K562 (cell line): ENCODE measurements around the gene TUBA4B. TPM values are rescaled to one million over a fixed set of nuclear protein-coding genes. Genes with fewer than 3 reads are reported as not detected.
A peak's percentile ranks its signal among the peaks of the same experiment; 100 is the strongest.

ENCODE experiments used
- ARID1B ChIP-seq: fragments of 450-650 bp; IDR thresholded peaks from 2 replicates; pipeline ENCODE4 v1.6.1; 2016; ENCODE audit warnings: antibody characterized with exemption, mild to moderate bottlenecking, inconsistent platforms
- ARID2 ChIP-seq: fragments of 450-650 bp; IDR thresholded peaks from 2 replicates; pipeline ENCODE4 v1.6.1; 2017; ENCODE audit warnings: antibody characterized with exemption, mild to moderate bottlenecking
- BRCA1 ChIP-seq, 2 experiments: fragments of 450-650 bp in 1 of 2; sonication (generic) in 1 of 2; formaldehyde crosslinking in 1 of 2; IDR thresholded peaks; 2 replicates each; pipeline versions ENCODE4 v1.5.0 to v1.6.1; 2017 to 2020; ENCODE audit warnings: mild to moderate bottlenecking in 1 of 2, missing genetic modification reagents in 1 of 2
- CEBPZ ChIP-seq: fragments of 150-350 bp; IDR thresholded peaks from 2 replicates; pipeline ENCODE4 v1.6.1; 2014; ENCODE audit warnings: low read depth, mild to moderate bottlenecking, low read length, borderline replicate concordance
- CLOCK ChIP-seq: fragments of 250-450 bp; sonication (Bioruptor Pico); IDR thresholded peaks from 2 replicates; pipeline ENCODE4 v1.4.0; 2020; ENCODE audit warnings: mild to moderate bottlenecking, moderate library complexity, borderline replicate concordance
- HCFC1 ChIP-seq: IDR thresholded peaks from 2 replicates; pipeline ENCODE4 v1.6.1; 2012; ENCODE audit warnings: low read depth, low read length, improper control_type of control experiment
- KDM5B ChIP-seq: fragments of 200-600 bp; sonication (generic); IDR thresholded peaks from 2 replicates; pipeline ENCODE4 v1.6.1; 2012; ENCODE audit warnings: low read depth, mild to moderate bottlenecking, moderate library complexity, low read length, control low read depth, inconsistent platforms; ENCODE audit not compliant: insufficient replicate concordance
- MCM7 ChIP-seq, 2 experiments: fragments of 450-650 bp; IDR thresholded peaks; 2 replicates each; pipeline ENCODE4 v1.6.1; 2016 to 2018
- NRF1 ChIP-seq, 2 experiments: fragments of 450-650 bp; IDR thresholded peaks in 1 of 2; conservative IDR thresholded peaks in 1 of 2; 2 replicates each; pipeline ENCODE4 v1.6.1; 2014; ENCODE audit warnings: mild to moderate bottlenecking in 2 of 2
- SIN3A ChIP-seq, 2 experiments: fragments of 150-350 bp in 1 of 2; IDR thresholded peaks; 2 replicates each; pipeline ENCODE4 v1.6.1; 2011 to 2016; ENCODE audit warnings: borderline replicate concordance in 2 of 2, low read depth in 2 of 2, low read length in 2 of 2, mild to moderate bottlenecking in 2 of 2, moderate library complexity in 2 of 2; ENCODE audit not compliant: control insufficient read depth in 1 of 2
- SLC30A9 ChIP-seq: fragments of 250-450 bp; sonication (Bioruptor Pico); IDR thresholded peaks from 2 replicates; pipeline ENCODE4 v1.8.0; 2022; ENCODE audit warnings: mild to moderate bottlenecking, moderate library complexity
- SREBF2 ChIP-seq: sonication (generic); formaldehyde crosslinking; IDR thresholded peaks from 2 replicates; pipeline ENCODE4 v1.4.0; 2020; ENCODE audit warnings: mild to moderate bottlenecking, missing genetic modification reagents
- SRSF3 ChIP-seq: fragments of 200-400 bp; formaldehyde crosslinking; IDR thresholded peaks from 2 replicates; pipeline ENCODE4 v1.6.1; 2016; ENCODE audit warnings: mild to moderate bottlenecking, low read length, moderate library complexity; ENCODE audit not compliant: insufficient read depth
- WHSC1 ChIP-seq: IDR thresholded peaks from one replicate; pipeline ENCODE4 v1.6.1; 2012; ENCODE audit warnings: low read length, control low read depth, inconsistent platforms
- ZBTB34 ChIP-seq: fragments of 250-450 bp; sonication (Bioruptor Pico); IDR thresholded peaks from 2 replicates; pipeline ENCODE4 v1.8.0; 2021; ENCODE audit warnings: mild to moderate bottlenecking, moderate library complexity
- ZFP36 ChIP-seq: fragments of 150-350 bp; IDR thresholded peaks from 2 replicates; pipeline ENCODE4 v1.6.1; 2018; ENCODE audit warnings: low read length, low read depth; ENCODE audit not compliant: partially characterized antibody
- ZNF197 ChIP-seq: fragments of 200-800 bp; sonication (Bioruptor generic); IDR thresholded peaks from 2 replicates; pipeline ENCODE4 v1.6.1; 2016; ENCODE audit warnings: low read depth, missing genetic modification characterization, missing compliant biosample characterization
- ZNF57 ChIP-seq: fragments of 450-650 bp; formaldehyde crosslinking; IDR thresholded peaks from 2 replicates; pipeline ENCODE4 v1.4.0; 2020; ENCODE audit warnings: mild to moderate bottlenecking, moderate library complexity
- ZNF780A ChIP-seq: fragments of 250-450 bp; sonication (Bioruptor Pico); IDR thresholded peaks from 2 replicates; pipeline ENCODE4 v1.5.0; 2021; ENCODE audit warnings: mild to moderate bottlenecking
- ZSCAN29 ChIP-seq: fragments of 450-650 bp; IDR thresholded peaks from 2 replicates; pipeline ENCODE4 v1.6.1; 2017
- polyA plus RNA-seq, 8 experiments: library from polyadenylated mRNA; depleted of rRNA in 4 of 8; stranded (reverse) in 5 of 8; unstranded in 3 of 8; fragments of >200 nt; fragmentation: Nextera tagmentation in 2 of 8; fragmentation: Illumina TruSeq in 1 of 8; extraction: Ambion mirVana in 2 of 8; extraction: Trizol in 1 of 8; gene quantifications; 2 replicates each; pipeline versions ENCODE4 v1.2.1 to v1.2.3, GENCODE V29; 2011 to 2014; ENCODE audit warnings: inconsistent platforms in 1 of 8, missing spikeins in 1 of 8
- total RNA-seq, 7 experiments: library from RNA; depleted of rRNA in 6 of 7; stranded (reverse); fragments of >200 nt in 6 of 7; fragmentation: Illumina TruSeq in 2 of 7; extraction: Trizol in 2 of 7; gene quantifications; 2 replicates each; pipeline versions ENCODE4 v1.2.1 to v1.2.3, GENCODE V29; 2011 to 2021; ENCODE audit warnings: low replicate concordance in 1 of 7

Gene TUBA4B
- total and polyA plus RNA-seq, 9 of the 15 experiments (the other 6 are each of a cell fraction or from before 2014, with no cell fraction given): 0.04 TPM; not detected in 8

- TF ChIP-seq ZSCAN29 (no peak), MCM7 (IDR thresholded peaks at IDR 0.05) (no peak), SLC30A9 (CRISPR knock-in tag) (no peak), WHSC1 (no peak), ZNF57 (CRISPR knock-in tag) (no peak), CEBPZ (no peak), ZFP36 (no peak), ZNF197 (CRISPR knock-in tag) (no peak; the same call in 1 of the 2 replicates), ARID2 (no peak), NRF1 (conservative IDR thresholded peaks at IDR 0.05 in 1 of 2, IDR thresholded peaks at IDR 0.05 in 1 of 2) (peak; percentile 76 to 81), KDM5B (peak; percentile 45), HCFC1 (peak; percentile 44; the same call in 1 of the 2 replicates), ARID1B (no peak), ZBTB34 (CRISPR knock-in tag) (no peak), BRCA1 (IDR thresholded peaks at IDR 0.05) (no peak), BRCA1 (CRISPR knock-in tag; IDR thresholded peaks at IDR 0.05) (no peak), ZNF780A (CRISPR knock-in tag) (no peak), CLOCK (no peak), SRSF3 (no peak), SIN3A (IDR thresholded peaks at IDR 0.05; ENCODE audit: borderline replicate concordance in 2 of 2, control insufficient read depth in 1 of 2, low read depth in 2 of 2, low read length in 2 of 2) (peak in 1 of 2 experiments; percentile 69; a peak in 1 of 4 replicates), SREBF2 (CRISPR knock-in tag) (no peak)
Observed at GRCh38 chr2:219294356-219295351, 41.6 kb downstream of the TUBA4B start (continued).
